Measurements from ENCODE around the gene ZBTB47. TPM values are rescaled to one million over a fixed set of nuclear protein-coding genes. Genes with fewer than 3 reads are reported as not detected.
A peak's percentile ranks its signal among the peaks of the same experiment; 100 is the strongest.

The ZBTB47 gene
- total and polyA plus RNA-seq, 12 donors = 52.2 to 145 (median 106) TPM

GRCh38 chr3:42709621-42710020, 56.1 kb downstream of the ZBTB47 start:
- TF ChIP-seq CTCF (IDR thresholded peaks at IDR 0.05) = no peak
- WGBS, 2 donors = 92 to 94% methylated on average over 10 of the region's 10 CpGs
- no peak for DNase-seq

GRCh38 chr3:42710323-42711021, 57.0 kb downstream of the ZBTB47 start:
- Histone ChIP-seq H3K27ac (no peak overlapping the region), H3K36me3 (no peaks in the 10 kb centered on the region), H3K4me1 (peaks cover 0 to 15% (median 4%) of the 10 kb centered on the region in 9 donors), H3K27me3 (no peaks in the 10 kb centered on the region), H3K9me3 (no peaks in the 10 kb centered on the region), H3K4me3 (no peak overlapping the region)
- intact Hi-C loops (cut with DNase I) = no loop called here
- DNase-seq = no peak
- no peak for ATAC-seq
- TF ChIP-seq CTCF (IDR thresholded peaks at IDR 0.05) = no peak
- WGBS, 2 donors = 81 to 85% methylated on average over 7 of the region's 7 CpGs

More at GRCh38 chr3:42709621-42710020, 56.1 kb downstream of the ZBTB47 start:
- no peak overlapping the region for H3K4me3 ChIP-seq
- no peaks in the 10 kb centered on the region for H3K27me3 ChIP-seq
- no peaks in the 10 kb centered on the region for H3K9me3 ChIP-seq
- intact Hi-C loops (cut with DNase I) = no loop called here
- ATAC-seq = no peak
- H3K36me3 ChIP-seq = no peaks in the 10 kb centered on the region
- peaks cover 0 to 21% (median 8%) of the 10 kb centered on the region in 9 donors for H3K4me1 ChIP-seq
- no peak overlapping the region for H3K27ac ChIP-seq

- no peak overlapping the region for H3K27ac ChIP-seq
- peak in 1 of 8 donors; percentile 31 for ATAC-seq
Observed at GRCh38 chr3:42711491-42712343, 58.2 kb downstream of the ZBTB47 start.

GRCh38 chr3:42712344-42712648, 58.8 kb downstream of the ZBTB47 start:
- H3K4me3 ChIP-seq = no peak overlapping the region
- 88 to 91% methylated on average over 4 of the region's 4 CpGs for WGBS, 2 donors
- no peaks in the 10 kb centered on the region for H3K27me3 ChIP-seq
- no peak overlapping the region for H3K27ac ChIP-seq
- intact Hi-C loops (cut with DNase I) = no loop called here
- TF ChIP-seq CTCF (IDR thresholded peaks at IDR 0.05) = no peak
- ATAC-seq (no peak), DNase-seq (no peak)
- no peaks in the 10 kb centered on the region for H3K4me1 ChIP-seq
- no peaks in the 10 kb centered on the region for H3K36me3 ChIP-seq
- H3K9me3 ChIP-seq = no peaks in the 10 kb centered on the region

More at GRCh38 chr3:42711491-42712343, 58.2 kb downstream of the ZBTB47 start:
- H3K4me3 ChIP-seq = no peak overlapping the region
- TF ChIP-seq CTCF (IDR thresholded peaks at IDR 0.05) = no peak
- peaks cover 0 to 3% (median 0%) of the 10 kb centered on the region in 9 donors for H3K4me1 ChIP-seq
- H3K9me3 ChIP-seq = no peaks in the 10 kb centered on the region
- 50 to 59% methylated on average over 6 of the region's 6 CpGs for WGBS, 2 donors
- no peaks in the 10 kb centered on the region for H3K36me3 ChIP-seq
- no peaks in the 10 kb centered on the region for H3K27me3 ChIP-seq
- intact Hi-C loops (cut with DNase I) = no loop called here
- DNase-seq = no peak
